ENCODE measurements around the gene TBC1D13.
A peak's percentile ranks its signal among the peaks of the same experiment; 100 is the strongest.
"Not testable (repeated sequence)": the region's sequence is repeated elsewhere in the genome, so short reads cannot be mapped to it uniquely, and the experiment has no call there.

Gene TBC1D13

GRCh38 chr9:128792134-128792533 is 5.1 kb downstream of the TBC1D13 start:
- in situ Hi-C loops (cut with HindIII; ENCODE audit: low pct_unique_long_range_greater_than_20kb, low sequenced_read_pairs), result no loop called here
- DNase-seq (ENCODE audit: low read depth in 1 of 2, low spot score in 1 of 2), result no peak
- no peak for TF ChIP-seq JUND (IDR thresholded peaks at IDR 0.05; ENCODE audit: low read depth)

GRCh38 chr9:128792978-128793686 is 6.1 kb downstream of the TBC1D13 start:
- in situ Hi-C loops (cut with HindIII; ENCODE audit: low pct_unique_long_range_greater_than_20kb, low sequenced_read_pairs), result no loop called here
- no peak for TF ChIP-seq JUND (IDR thresholded peaks at IDR 0.05; ENCODE audit: low read depth)
- no peak for DNase-seq (ENCODE audit: low read depth in 1 of 2, low spot score in 1 of 2)

- DNase-seq (ENCODE audit: low read depth in 1 of 2, low spot score in 1 of 2); in situ Hi-C loops (cut with HindIII; ENCODE audit: low pct_unique_long_range_greater_than_20kb, low sequenced_read_pairs): not testable (repeated sequence)
These were observed 7.9 kb downstream of the TBC1D13 start for GRCh38 chr9:128794961-128795360.

GRCh38 chr9:128798896-128799295 is 11.8 kb downstream of the TBC1D13 start:
- in situ Hi-C loops (cut with HindIII; ENCODE audit: low pct_unique_long_range_greater_than_20kb, low sequenced_read_pairs), result no loop called here
- no peak for DNase-seq (ENCODE audit: low read depth in 1 of 2, low spot score in 1 of 2)
- TF ChIP-seq JUND (IDR thresholded peaks at IDR 0.05; ENCODE audit: low read depth), result no peak

- TF ChIP-seq JUND (IDR thresholded peaks at IDR 0.05; ENCODE audit: low read depth), result no peak
- in situ Hi-C loops (cut with HindIII; ENCODE audit: low pct_unique_long_range_greater_than_20kb, low sequenced_read_pairs), result no loop called here
- no peak for DNase-seq (ENCODE audit: low read depth in 1 of 2, low spot score in 1 of 2)
These were observed 13.0 kb downstream of the TBC1D13 start for GRCh38 chr9:128800061-128800460.

GRCh38 chr9:128802482-128802881 is 15.4 kb downstream of the TBC1D13 start:
- TF ChIP-seq JUND (IDR thresholded peaks at IDR 0.05; ENCODE audit: low read depth), result no peak
- no peak for DNase-seq (ENCODE audit: low read depth in 1 of 2, low spot score in 1 of 2)
- in situ Hi-C loops (cut with HindIII; ENCODE audit: low pct_unique_long_range_greater_than_20kb, low sequenced_read_pairs), result no loop called here

- no peak for TF ChIP-seq JUND (IDR thresholded peaks at IDR 0.05; ENCODE audit: low read depth)
- in situ Hi-C loops (cut with HindIII; ENCODE audit: low pct_unique_long_range_greater_than_20kb, low sequenced_read_pairs), result no loop called here
- no peak for DNase-seq (ENCODE audit: low read depth in 1 of 2, low spot score in 1 of 2)
These were observed 18.6 kb downstream of the TBC1D13 start for GRCh38 chr9:128805661-128806060.

GRCh38 chr9:128807827-128808226 is 20.8 kb downstream of the TBC1D13 start:
- in situ Hi-C loops (cut with HindIII; ENCODE audit: low pct_unique_long_range_greater_than_20kb, low sequenced_read_pairs), result no loop called here
- DNase-seq (ENCODE audit: low read depth in 1 of 2, low spot score in 1 of 2), result no peak
- no peak for TF ChIP-seq JUND (IDR thresholded peaks at IDR 0.05; ENCODE audit: low read depth)

GRCh38 chr9:128808543-128808942 is 21.5 kb downstream of the TBC1D13 start:
- in situ Hi-C loops (cut with HindIII; ENCODE audit: low pct_unique_long_range_greater_than_20kb, low sequenced_read_pairs), result no loop called here
- TF ChIP-seq JUND (IDR thresholded peaks at IDR 0.05; ENCODE audit: low read depth), result no peak
- DNase-seq (ENCODE audit: low read depth in 1 of 2, low spot score in 1 of 2), result no peak

GRCh38 chr9:128809036-128809599 is 22.1 kb downstream of the TBC1D13 start:
- TF ChIP-seq JUND (IDR thresholded peaks at IDR 0.05; ENCODE audit: low read depth), result no peak

GRCh38 chr9:128809831-128810230 is 22.8 kb downstream of the TBC1D13 start:
- TF ChIP-seq JUND (IDR thresholded peaks at IDR 0.05; ENCODE audit: low read depth), result no peak
- in situ Hi-C loops (cut with HindIII; ENCODE audit: low pct_unique_long_range_greater_than_20kb, low sequenced_read_pairs), result no loop called here
- DNase-seq (ENCODE audit: low read depth in 1 of 2, low spot score in 1 of 2), result no peak

More at GRCh38 chr9:128809036-128809599, 22.1 kb downstream of the TBC1D13 start:
- in situ Hi-C loops (cut with HindIII; ENCODE audit: low pct_unique_long_range_greater_than_20kb, low sequenced_read_pairs), result no loop called here
- DNase-seq (ENCODE audit: low read depth in 1 of 2, low spot score in 1 of 2), result no peak

GRCh38 chr9:128810873-128811272 is 23.8 kb downstream of the TBC1D13 start:
- DNase-seq (ENCODE audit: low read depth in 1 of 2, low spot score in 1 of 2), result peak in 1 of 2 experiments; percentile 47
- TF ChIP-seq JUND (IDR thresholded peaks at IDR 0.05; ENCODE audit: low read depth), result no peak
- in situ Hi-C loops (cut with HindIII; ENCODE audit: low pct_unique_long_range_greater_than_20kb, low sequenced_read_pairs), result no loop called here

GRCh38 chr9:128818099-128818838 is 31.2 kb downstream of the TBC1D13 start, which contains the start of gene ENDOG:
ENDOG (plus strand) TSS chr9:128818500; CDS start chr9:128818685, 185 bp downstream.
- in situ Hi-C loops (cut with HindIII; ENCODE audit: low pct_unique_long_range_greater_than_20kb, low sequenced_read_pairs), result no loop called here
- peak; percentile 99 to 100 for DNase-seq (ENCODE audit: low read depth in 1 of 2, low spot score in 1 of 2)
- no peak for TF ChIP-seq JUND (IDR thresholded peaks at IDR 0.05; ENCODE audit: low read depth)

All from T47D (cell line).